ENCODE data around the gene PPP1R1C. TPM values are rescaled to one million over a fixed set of nuclear protein-coding genes. Genes with fewer than 3 reads are reported as not detected.

PPP1R1C gene
- total and polyA plus RNA-seq, 7 donors: 0.18 to 1.1 (median 0.31) TPM; not detected in 1

- intact Hi-C loops (cut with DNase I): no loop called here
- TF ChIP-seq CTCF (IDR thresholded peaks at IDR 0.05): no peak
- no peak for DNase-seq
- Histone ChIP-seq H3K9me3 (no peaks in the 10 kb centered on the region), H3K27ac (no peak overlapping the region), H3K27me3 (ENCODE audit: insufficient read depth in 3 of 3, low read length in 2 of 3) (no peaks in the 10 kb centered on the region), H3K4me3 (no peak overlapping the region), H3K4me1 (no peaks in the 10 kb centered on the region), H3K36me3 (ENCODE audit: insufficient read depth in 1 of 2, low read depth in 1 of 2) (no peaks in the 10 kb centered on the region)
- ATAC-seq: no peak
- 82 to 85% (median 84%) methylated on average over 3 of the region's 3 CpGs for WGBS, 3 donors
Observed at GRCh38 chr2:182073613-182074012, 88.0 kb downstream of the PPP1R1C start.

- ATAC-seq: no peak
- 84 to 86% (median 85%) methylated on average over 5 of the region's 5 CpGs for WGBS, 3 donors
Observed at GRCh38 chr2:182077023-182077422, 91.4 kb downstream of the PPP1R1C start.

GRCh38 chr2:182077448-182078142 lies 91.9 kb downstream of the PPP1R1C start:
- TF ChIP-seq CTCF (IDR thresholded peaks at IDR 0.05): peak; percentile 66
- no peak for DNase-seq
- intact Hi-C loops (cut with DNase I): loop anchor here in 1 of 2 donors (5.0 kb wide), 2 partner anchors 110 to 335 kb away; no protein-coding TSS in a partner anchor
- Histone ChIP-seq H3K27me3 (ENCODE audit: insufficient read depth in 3 of 3, low read length in 2 of 3) (no peaks in the 10 kb centered on the region), H3K4me1 (no peaks in the 10 kb centered on the region), H3K9me3 (no peaks in the 10 kb centered on the region), H3K36me3 (ENCODE audit: insufficient read depth in 1 of 2, low read depth in 1 of 2) (no peaks in the 10 kb centered on the region), H3K27ac (no peak overlapping the region), H3K4me3 (no peak overlapping the region)
- WGBS, 3 donors: 48 to 61% (median 54%) methylated on average over 11 of the region's 11 CpGs
- ATAC-seq: peak; percentile 49 to 84 (median 65)

More at GRCh38 chr2:182077023-182077422, 91.4 kb downstream of the PPP1R1C start:
- Histone ChIP-seq H3K36me3 (ENCODE audit: insufficient read depth in 1 of 2, low read depth in 1 of 2) (no peaks in the 10 kb centered on the region), H3K4me1 (no peaks in the 10 kb centered on the region), H3K4me3 (no peak overlapping the region), H3K27me3 (ENCODE audit: insufficient read depth in 3 of 3, low read length in 2 of 3) (no peaks in the 10 kb centered on the region), H3K9me3 (no peaks in the 10 kb centered on the region), H3K27ac (no peak overlapping the region)
- TF ChIP-seq CTCF (IDR thresholded peaks at IDR 0.05): no peak
- intact Hi-C loops (cut with DNase I): loop anchor here in 1 of 2 donors (5.0 kb wide), 2 partner anchors 110 to 335 kb away; no protein-coding TSS in a partner anchor
- no peak for DNase-seq

- DNase-seq (no peak), ATAC-seq (no peak)
- no peaks in the 10 kb centered on the region for H3K4me1 ChIP-seq
- no peak overlapping the region for H3K4me3 ChIP-seq
- H3K27me3 ChIP-seq (ENCODE audit: insufficient read depth in 3 of 3, low read length in 2 of 3): no peaks in the 10 kb centered on the region
- no peak overlapping the region for H3K27ac ChIP-seq
- H3K9me3 ChIP-seq: no peaks in the 10 kb centered on the region
- 85 to 89% (median 87%) methylated on average over 3 of the region's 3 CpGs for WGBS, 3 donors
- no peaks in the 10 kb centered on the region for H3K36me3 ChIP-seq (ENCODE audit: insufficient read depth in 1 of 2, low read depth in 1 of 2)
- TF ChIP-seq CTCF (IDR thresholded peaks at IDR 0.05): no peak
- intact Hi-C loops (cut with DNase I): loop anchor here in 1 of 2 donors (5.0 kb wide), 2 partner anchors 112 to 337 kb away; no protein-coding TSS in a partner anchor
Observed at GRCh38 chr2:182078988-182079602, 93.4 kb downstream of the PPP1R1C start.
